K562 (cell line): ENCODE results near the gene TRIM34. TPM values are rescaled to one million over a fixed set of nuclear protein-coding genes. Genes with fewer than 3 reads are reported as not detected.

Source experiments
- polyA plus RNA-seq, 8 experiments: library from polyadenylated mRNA; depleted of rRNA in 4 of 8; stranded (reverse) in 5 of 8; unstranded in 3 of 8; fragments of >200 nt; fragmentation: Nextera tagmentation in 2 of 8; fragmentation: Illumina TruSeq in 1 of 8; extraction: Ambion mirVana in 2 of 8; extraction: Trizol in 1 of 8; gene quantifications; 2 replicates each; pipeline versions ENCODE4 v1.2.1 to v1.2.3, GENCODE V29; 2011 to 2014; ENCODE audit warnings: inconsistent platforms in 1 of 8, missing spikeins in 1 of 8
- total RNA-seq, 7 experiments: library from RNA; depleted of rRNA in 6 of 7; stranded (reverse); fragments of >200 nt in 6 of 7; fragmentation: Illumina TruSeq in 2 of 7; extraction: Trizol in 2 of 7; gene quantifications; 2 replicates each; pipeline versions ENCODE4 v1.2.1 to v1.2.3, GENCODE V29; 2011 to 2021; ENCODE audit warnings: low replicate concordance in 1 of 7

The TRIM34 gene
- total and polyA plus RNA-seq, 9 of the 15 experiments (the other 6 are each of a cell fraction or from before 2014, with no cell fraction given) = 0.31 to 2.9 (median 1.3) TPM

Other genes with a start within 250 kb of the TRIM34 start
Only the 7 nearest of the 19 such genes appear.
- gene UBQLNL, start 108.3 kb upstream of the TRIM34 start, total RNA-seq (2014; rRNA removed) = 0.14 and 0.16 TPM in 2 replicates
- gene UBQLNL, start 108.3 kb upstream of the TRIM34 start, total RNA-seq (2014; rRNA removed; fragmentation: Illumina TruSeq; extraction: Trizol) = 0.16 and 0.18 TPM in 2 replicates
- gene UBQLNL, start 108.3 kb upstream of the TRIM34 start, total RNA-seq (2015; rRNA removed; fragmentation: Illumina TruSeq; extraction: Trizol) = 0.11 and 0.14 TPM in 2 replicates
- 0.09 and 0.20 TPM in 2 replicates for gene UBQLNL, start 108.3 kb upstream of the TRIM34 start, total RNA-seq (2021)
- 0.14 and 0.20 TPM in 2 replicates for gene UBQLNL, start 108.3 kb upstream of the TRIM34 start, polyA plus RNA-seq (2011; rRNA removed)
- gene UBQLNL, start 108.3 kb upstream of the TRIM34 start, polyA plus RNA-seq (2014; fragmentation: Illumina TruSeq; extraction: Trizol) = 0.06 and 0.27 TPM in 2 replicates
- gene UBQLNL, start 108.3 kb upstream of the TRIM34 start, polyA plus RNA-seq (2014; fragmentation: Nextera tagmentation; extraction: Ambion mirVana) = under 1 TPM; 0.07 to 0.14 TPM
- 0.24 TPM in 1 of 2 replicates, not detected in the other for gene UBQLNL, start 108.3 kb upstream of the TRIM34 start, polyA plus RNA-seq (2014; rRNA removed)
- gene OR52H1, start 76.5 kb upstream of the TRIM34 start, total RNA-seq (2014; rRNA removed) = not detected in 2 replicates
- gene OR52H1, start 76.5 kb upstream of the TRIM34 start, total RNA-seq (2014; rRNA removed; fragmentation: Illumina TruSeq; extraction: Trizol) = 0.15 TPM in 1 of 2 replicates, not detected in the other
- gene OR52H1, start 76.5 kb upstream of the TRIM34 start, total RNA-seq (2015; rRNA removed; fragmentation: Illumina TruSeq; extraction: Trizol) = not detected in 2 replicates
- not detected in 2 replicates for gene OR52H1, start 76.5 kb upstream of the TRIM34 start, total RNA-seq (2021)
- not detected in 2 replicates for gene OR52H1, start 76.5 kb upstream of the TRIM34 start, polyA plus RNA-seq (2011; rRNA removed)
- gene OR52H1, start 76.5 kb upstream of the TRIM34 start, polyA plus RNA-seq (2014; fragmentation: Illumina TruSeq; extraction: Trizol) = not detected in 2 replicates
- gene OR52H1, start 76.5 kb upstream of the TRIM34 start, polyA plus RNA-seq (2014; fragmentation: Nextera tagmentation; extraction: Ambion mirVana) = not detected
- not detected in 2 replicates for gene OR52H1, start 76.5 kb upstream of the TRIM34 start, polyA plus RNA-seq (2014; rRNA removed)
- gene OR52B6, start 44.1 kb upstream of the TRIM34 start, total RNA-seq (2014; rRNA removed) = not detected in 2 replicates
- not detected in 2 replicates for gene OR52B6, start 44.1 kb upstream of the TRIM34 start, total RNA-seq (2014; rRNA removed; fragmentation: Illumina TruSeq; extraction: Trizol)
- gene OR52B6, start 44.1 kb upstream of the TRIM34 start, total RNA-seq (2015; rRNA removed; fragmentation: Illumina TruSeq; extraction: Trizol) = not detected in 2 replicates
- gene OR52B6, start 44.1 kb upstream of the TRIM34 start, total RNA-seq (2021) = not detected in 2 replicates
- gene OR52B6, start 44.1 kb upstream of the TRIM34 start, polyA plus RNA-seq (2011; rRNA removed) = not detected in 2 replicates
- not detected in 2 replicates for gene OR52B6, start 44.1 kb upstream of the TRIM34 start, polyA plus RNA-seq (2014; fragmentation: Illumina TruSeq; extraction: Trizol)
- not detected for gene OR52B6, start 44.1 kb upstream of the TRIM34 start, polyA plus RNA-seq (2014; fragmentation: Nextera tagmentation; extraction: Ambion mirVana)
- not detected in 2 replicates for gene OR52B6, start 44.1 kb upstream of the TRIM34 start, polyA plus RNA-seq (2014; rRNA removed)
- gene TRIM6, start 28.4 kb upstream of the TRIM34 start, total RNA-seq (2014; rRNA removed) = 5.6 and 6.0 TPM in 2 replicates
- gene TRIM6, start 28.4 kb upstream of the TRIM34 start, total RNA-seq (2014; rRNA removed; fragmentation: Illumina TruSeq; extraction: Trizol) = 7.4 and 7.6 TPM in 2 replicates
- gene TRIM6, start 28.4 kb upstream of the TRIM34 start, total RNA-seq (2015; rRNA removed; fragmentation: Illumina TruSeq; extraction: Trizol) = 10.3 and 10.5 TPM in 2 replicates
- gene TRIM6, start 28.4 kb upstream of the TRIM34 start, total RNA-seq (2021) = 6.7 and 7.2 TPM in 2 replicates
- 7.7 and 9.5 TPM in 2 replicates for gene TRIM6, start 28.4 kb upstream of the TRIM34 start, polyA plus RNA-seq (2011; rRNA removed)
- 8.2 and 11.8 TPM in 2 replicates for gene TRIM6, start 28.4 kb upstream of the TRIM34 start, polyA plus RNA-seq (2014; fragmentation: Illumina TruSeq; extraction: Trizol)
- gene TRIM6, start 28.4 kb upstream of the TRIM34 start, polyA plus RNA-seq (2014; fragmentation: Nextera tagmentation; extraction: Ambion mirVana) = 1 to 10 TPM; 5.0 to 8.7 TPM
- gene TRIM6, start 28.4 kb upstream of the TRIM34 start, polyA plus RNA-seq (2014; rRNA removed) = 9.8 and 9.9 TPM in 2 replicates
- gene TRIM5, start 60.1 kb downstream of the TRIM34 start, total RNA-seq (2014; rRNA removed) = 11.7 and 12.0 TPM in 2 replicates
- 16.5 and 18.8 TPM in 2 replicates for gene TRIM5, start 60.1 kb downstream of the TRIM34 start, total RNA-seq (2014; rRNA removed; fragmentation: Illumina TruSeq; extraction: Trizol)
- gene TRIM5, start 60.1 kb downstream of the TRIM34 start, total RNA-seq (2015; rRNA removed; fragmentation: Illumina TruSeq; extraction: Trizol) = 13.9 and 15.0 TPM in 2 replicates
- gene TRIM5, start 60.1 kb downstream of the TRIM34 start, total RNA-seq (2021) = 14.8 and 15.2 TPM in 2 replicates
- gene TRIM5, start 60.1 kb downstream of the TRIM34 start, polyA plus RNA-seq (2011; rRNA removed) = 15.3 and 17.6 TPM in 2 replicates
- 16.6 and 20.8 TPM in 2 replicates for gene TRIM5, start 60.1 kb downstream of the TRIM34 start, polyA plus RNA-seq (2014; fragmentation: Illumina TruSeq; extraction: Trizol)
- 10 to 100 TPM; 13.7 to 18.0 TPM for gene TRIM5, start 60.1 kb downstream of the TRIM34 start, polyA plus RNA-seq (2014; fragmentation: Nextera tagmentation; extraction: Ambion mirVana)
- 7.7 and 10.2 TPM in 2 replicates for gene TRIM5, start 60.1 kb downstream of the TRIM34 start, polyA plus RNA-seq (2014; rRNA removed)
- gene TRIM22, start 64.8 kb downstream of the TRIM34 start, total RNA-seq (2014; rRNA removed) = 0.20 and 1.1 TPM in 2 replicates
- gene TRIM22, start 64.8 kb downstream of the TRIM34 start, total RNA-seq (2014; rRNA removed; fragmentation: Illumina TruSeq; extraction: Trizol) = 0.11 and 0.19 TPM in 2 replicates
- 0.18 and 0.30 TPM in 2 replicates for gene TRIM22, start 64.8 kb downstream of the TRIM34 start, total RNA-seq (2015; rRNA removed; fragmentation: Illumina TruSeq; extraction: Trizol)
- gene TRIM22, start 64.8 kb downstream of the TRIM34 start, total RNA-seq (2021) = 0.35 and 1.2 TPM in 2 replicates
- 0.18 and 0.60 TPM in 2 replicates for gene TRIM22, start 64.8 kb downstream of the TRIM34 start, polyA plus RNA-seq (2011; rRNA removed)
- 0.06 and 0.18 TPM in 2 replicates for gene TRIM22, start 64.8 kb downstream of the TRIM34 start, polyA plus RNA-seq (2014; fragmentation: Illumina TruSeq; extraction: Trizol)
- gene TRIM22, start 64.8 kb downstream of the TRIM34 start, polyA plus RNA-seq (2014; fragmentation: Nextera tagmentation; extraction: Ambion mirVana) = under 1 TPM in 1 of 2 experiments, not detected in 1; 0.17 TPM
- gene TRIM22, start 64.8 kb downstream of the TRIM34 start, polyA plus RNA-seq (2014; rRNA removed) = 0.09 TPM in 1 of 2 replicates, not detected in the other
- gene OR56B1, start 111.4 kb downstream of the TRIM34 start, total RNA-seq (2014; rRNA removed) = not detected in 2 replicates
- gene OR56B1, start 111.4 kb downstream of the TRIM34 start, total RNA-seq (2014; rRNA removed; fragmentation: Illumina TruSeq; extraction: Trizol) = not detected in 2 replicates
- gene OR56B1, start 111.4 kb downstream of the TRIM34 start, total RNA-seq (2015; rRNA removed; fragmentation: Illumina TruSeq; extraction: Trizol) = not detected in 2 replicates
- not detected in 2 replicates for gene OR56B1, start 111.4 kb downstream of the TRIM34 start, total RNA-seq (2021)
- gene OR56B1, start 111.4 kb downstream of the TRIM34 start, polyA plus RNA-seq (2011; rRNA removed) = not detected in 2 replicates
- gene OR56B1, start 111.4 kb downstream of the TRIM34 start, polyA plus RNA-seq (2014; fragmentation: Illumina TruSeq; extraction: Trizol) = not detected in 2 replicates
- not detected for gene OR56B1, start 111.4 kb downstream of the TRIM34 start, polyA plus RNA-seq (2014; fragmentation: Nextera tagmentation; extraction: Ambion mirVana)
- not detected in 2 replicates for gene OR56B1, start 111.4 kb downstream of the TRIM34 start, polyA plus RNA-seq (2014; rRNA removed)